HEK293T (cell line): ENCODE results near the gene MAD1L1.

Source experiments
- CTCF ChIA-PET: fragments of 350-600 bp; formaldehyde crosslinking; extraction: SDS; loops from one replicate; lab custom pipeline; 2021; ENCODE audit warnings: antibody characterized with exemption, inconsistent platforms; lab: Yijun Ruan, JAX
- POLR2A ChIA-PET: fragments of 350-600 bp; formaldehyde crosslinking; extraction: SDS; loops from one replicate; lab custom pipeline; 2020; ENCODE audit warnings: antibody characterized with exemption, inconsistent platforms; lab: Yijun Ruan, JAX
- DNase-seq: peaks from one replicate; pipeline ENCODE4 v3.0.0; 2012; ENCODE audit warnings: mixed read lengths; ENCODE audit errors: extremely low spot score
- ARNT ChIP-seq: fragments of 450-650 bp; IDR thresholded peaks from 2 replicates; pipeline ENCODE4 v1.6.1; 2017; ENCODE audit warnings: mild to moderate bottlenecking
- BHLHE40 ChIP-seq: fragments of 450-650 bp; IDR thresholded peaks from 2 replicates; pipeline ENCODE4 v1.6.1; 2016; ENCODE audit warnings: mild to moderate bottlenecking, moderate library complexity, borderline replicate concordance
- CTBP1 ChIP-seq: fragments of 450-650 bp; IDR thresholded peaks from 2 replicates; pipeline ENCODE4 v1.6.1; 2016; ENCODE audit warnings: borderline replicate concordance
- ELF4 ChIP-seq: fragments of 450-650 bp; IDR thresholded peaks from 2 replicates; pipeline ENCODE4 v1.6.1; 2017; ENCODE audit warnings: antibody characterized with exemption
- FOXA1 ChIP-seq: fragments of 450-650 bp; IDR thresholded peaks from 2 replicates; pipeline ENCODE4 v1.6.1; 2016; ENCODE audit warnings: mild to moderate bottlenecking
- FOXK2 ChIP-seq: fragments of 450-650 bp; IDR thresholded peaks from 2 replicates; pipeline ENCODE4 v1.6.1; 2016; ENCODE audit warnings: mild to moderate bottlenecking
- FOXM1 ChIP-seq: fragments of 450-650 bp; IDR thresholded peaks from 2 replicates; pipeline ENCODE4 v1.6.1; 2017; ENCODE audit warnings: mild to moderate bottlenecking, borderline replicate concordance
- HDGF ChIP-seq: fragments of 450-650 bp; IDR thresholded peaks from 2 replicates; pipeline ENCODE4 v1.6.1; 2017; ENCODE audit warnings: antibody characterized with exemption, borderline replicate concordance
- L3MBTL2 ChIP-seq: fragments of 450-650 bp; conservative IDR thresholded peaks from 2 replicates; pipeline ENCODE4 v1.6.1; 2016; ENCODE audit warnings: mild to moderate bottlenecking
- LEF1 ChIP-seq: fragments of 450-650 bp; IDR thresholded peaks from 2 replicates; pipeline ENCODE4 v1.6.1; 2017; ENCODE audit warnings: mild to moderate bottlenecking, borderline replicate concordance
- NFRKB ChIP-seq: fragments of 450-650 bp; IDR thresholded peaks from 2 replicates; pipeline ENCODE4 v1.6.1; 2016; ENCODE audit warnings: mild to moderate bottlenecking, moderate library complexity
- SP1 ChIP-seq: fragments of 450-650 bp; IDR thresholded peaks from 2 replicates; pipeline ENCODE4 v1.6.1; 2017
- SUZ12 ChIP-seq: fragments of 450-650 bp; IDR thresholded peaks from 2 replicates; pipeline ENCODE4 v1.6.1; 2016; ENCODE audit warnings: mild to moderate bottlenecking
- TARDBP ChIP-seq: fragments of 450-650 bp; IDR thresholded peaks from 2 replicates; pipeline ENCODE4 v1.6.1; 2016
- ZNF384 ChIP-seq: fragments of 450-650 bp; IDR thresholded peaks from 2 replicates; pipeline ENCODE4 v1.6.1; 2016
- TF ChIP-seq, protein P1 (sequence below): fragments of 450-650 bp; IDR thresholded peaks from 2 replicates; pipeline ENCODE4 v1.6.1; 2016

Gene MAD1L1

DNA sequence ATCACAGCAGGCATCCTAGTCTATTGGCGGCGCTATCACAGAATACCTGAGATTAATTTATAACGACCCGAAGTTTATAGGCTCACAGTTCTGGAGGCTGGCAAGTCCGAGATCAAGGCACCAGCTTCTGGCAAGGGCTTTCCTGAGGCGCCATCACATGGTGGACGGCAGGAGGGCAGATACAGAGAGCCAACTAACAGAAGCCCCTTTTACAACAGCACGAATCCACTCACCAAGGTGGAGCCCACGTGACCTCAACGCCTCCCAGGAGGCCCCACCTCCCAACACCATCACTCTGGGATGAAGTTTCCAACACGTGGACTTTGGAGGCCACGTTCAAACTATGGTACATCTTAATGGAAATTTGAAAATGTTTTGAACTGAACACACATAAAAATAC is 307.4 kb downstream of the MAD1L1 start:
- POLR2A ChIA-PET, result no interaction called here
- CTCF ChIA-PET, result interaction anchor here (0.5 kb wide), 1 partner anchor 82 kb away, joined by 3 read pairs; no protein-coding TSS in a partner anchor
- DNase-seq, result no peak
- TF ChIP-seq SUZ12 (no peak), ELF4 (no peak), NFRKB (no peak), CTBP1 (no peak), FOXK2 (no peak), ARNT (no peak), HDGF (no peak), FOXA1 (no peak), FOXM1 (no peak), TARDBP (no peak), LEF1 (no peak), BHLHE40 (no peak)

DNA sequence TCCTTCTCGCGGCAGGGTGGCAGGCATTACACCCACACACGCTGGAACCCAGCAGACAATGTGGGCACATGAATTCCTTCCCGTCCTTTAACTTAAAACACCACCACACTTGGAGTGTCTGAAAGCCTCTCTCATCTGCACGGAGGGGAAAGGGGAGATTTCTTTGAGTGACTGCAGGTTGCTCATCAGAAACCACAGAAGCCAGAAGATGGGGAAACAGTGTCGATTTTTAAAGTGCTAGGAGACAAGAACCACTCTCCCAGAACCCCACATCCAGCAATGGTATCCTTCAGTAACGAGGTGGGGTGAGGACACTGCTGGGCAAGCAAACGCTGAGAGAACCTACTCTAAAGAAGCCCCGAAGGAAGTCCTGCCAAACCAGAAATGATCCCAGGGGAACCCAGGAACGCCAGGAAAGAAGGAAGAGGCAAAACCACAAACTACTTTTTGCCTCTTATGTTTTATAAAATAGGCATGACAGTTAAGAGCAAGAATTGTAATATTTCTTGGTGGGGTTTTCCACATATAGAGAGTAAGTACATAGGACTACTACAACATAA is 308.4 kb downstream of the MAD1L1 start:
- TF ChIP-seq L3MBTL2 (no peak), NFRKB (no peak), CTBP1 (no peak), LEF1 (no peak), HDGF (no peak), ELF4 (no peak), SP1 (no peak), FOXA1 (no peak), FOXM1 (no peak), SUZ12 (no peak)
- TF ChIP-seq, protein P1, sequence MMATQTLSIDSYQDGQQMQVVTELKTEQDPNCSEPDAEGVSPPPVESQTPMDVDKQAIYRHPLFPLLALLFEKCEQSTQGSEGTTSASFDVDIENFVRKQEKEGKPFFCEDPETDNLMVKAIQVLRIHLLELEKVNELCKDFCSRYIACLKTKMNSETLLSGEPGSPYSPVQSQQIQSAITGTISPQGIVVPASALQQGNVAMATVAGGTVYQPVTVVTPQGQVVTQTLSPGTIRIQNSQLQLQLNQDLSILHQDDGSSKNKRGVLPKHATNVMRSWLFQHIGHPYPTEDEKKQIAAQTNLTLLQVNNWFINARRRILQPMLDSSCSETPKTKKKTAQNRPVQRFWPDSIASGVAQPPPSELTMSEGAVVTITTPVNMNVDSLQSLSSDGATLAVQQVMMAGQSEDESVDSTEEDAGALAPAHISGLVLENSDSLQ, result no peak
- CTCF ChIA-PET, result no interaction called here
- POLR2A ChIA-PET, result no interaction called here
- DNase-seq, result no peak

DNA sequence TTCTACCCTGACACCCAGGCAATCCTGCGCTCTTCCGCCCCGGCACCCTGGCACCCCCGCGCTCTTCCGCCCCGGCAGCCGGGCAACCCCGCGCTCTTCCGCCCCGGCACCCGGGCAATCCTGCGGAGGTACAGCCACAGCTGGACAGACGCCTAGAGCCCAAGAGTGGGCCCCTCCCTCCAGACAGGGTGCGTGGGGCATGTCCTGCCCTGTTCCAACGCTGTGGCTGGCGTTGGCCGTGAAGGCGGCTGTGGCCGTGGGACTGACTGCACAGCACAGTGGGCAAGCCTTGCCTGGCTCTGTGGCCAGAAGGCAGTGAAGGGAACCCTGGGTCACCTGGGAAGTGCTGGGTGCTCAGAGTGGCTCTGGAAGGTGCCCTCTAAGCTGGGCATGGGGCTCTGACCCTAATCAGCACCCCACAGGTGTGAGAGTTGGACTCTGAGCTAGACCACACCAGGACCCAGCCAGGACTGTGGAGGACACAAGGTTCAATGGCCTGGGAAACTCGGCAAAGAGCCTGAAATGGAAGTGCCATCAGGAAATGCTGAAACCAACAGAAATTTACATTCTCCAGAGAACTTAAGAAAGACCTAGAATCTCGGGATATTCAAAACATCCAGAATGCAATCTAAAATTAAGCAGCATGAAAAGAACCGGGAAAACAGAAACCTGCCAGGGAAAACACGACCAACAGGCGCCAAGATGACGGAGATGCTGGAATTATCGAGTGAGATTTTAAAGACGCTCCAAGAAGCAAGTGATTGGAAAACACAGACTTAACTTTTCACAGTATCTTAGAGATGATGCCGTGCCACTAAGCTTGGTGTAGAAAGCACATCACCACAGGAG is 309.1 kb downstream of the MAD1L1 start:
- CTCF ChIA-PET, result no interaction called here
- DNase-seq, result no peak

DNA sequence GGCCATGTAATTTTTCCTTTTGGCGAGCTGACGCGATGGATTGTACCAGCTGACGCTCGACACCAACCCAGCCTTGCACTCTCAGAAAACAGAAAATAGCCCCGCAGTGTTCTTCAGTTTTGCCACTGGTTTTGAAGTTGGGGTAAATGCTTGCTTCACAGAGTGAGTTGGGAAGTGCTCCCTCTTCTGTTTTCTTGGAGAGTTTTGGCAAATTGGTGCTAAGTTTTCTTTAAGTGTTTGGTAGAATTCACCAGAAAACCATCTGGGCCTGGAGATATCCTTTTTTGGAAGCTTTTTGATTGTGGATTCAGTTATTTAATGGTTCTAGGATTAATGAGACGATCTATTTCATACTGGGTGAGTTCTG is 309.9 kb downstream of the MAD1L1 start:
- ChIA-PET CTCF (no interaction called here), POLR2A (no interaction called here)
- TF ChIP-seq BHLHE40 (no peak), FOXK2 (no peak), FOXA1 (no peak), CTBP1 (no peak), HDGF (no peak), FOXM1 (no peak), NFRKB (no peak), SUZ12 (no peak), ZNF384 (no peak), ARNT (no peak), LEF1 (no peak), SP1 (no peak), TARDBP (no peak), ELF4 (no peak), L3MBTL2 (no peak)
- TF ChIP-seq, protein P1, result no peak
- no peak for DNase-seq

More for the DNA sequence above, 309.1 kb downstream of the MAD1L1 start:
- POLR2A ChIA-PET, result no interaction called here
- TF ChIP-seq FOXA1 (no peak), HDGF (no peak), SP1 (no peak), ZNF384 (no peak), CTBP1 (no peak), LEF1 (no peak), FOXK2 (no peak), BHLHE40 (no peak), L3MBTL2 (no peak)

DNA sequence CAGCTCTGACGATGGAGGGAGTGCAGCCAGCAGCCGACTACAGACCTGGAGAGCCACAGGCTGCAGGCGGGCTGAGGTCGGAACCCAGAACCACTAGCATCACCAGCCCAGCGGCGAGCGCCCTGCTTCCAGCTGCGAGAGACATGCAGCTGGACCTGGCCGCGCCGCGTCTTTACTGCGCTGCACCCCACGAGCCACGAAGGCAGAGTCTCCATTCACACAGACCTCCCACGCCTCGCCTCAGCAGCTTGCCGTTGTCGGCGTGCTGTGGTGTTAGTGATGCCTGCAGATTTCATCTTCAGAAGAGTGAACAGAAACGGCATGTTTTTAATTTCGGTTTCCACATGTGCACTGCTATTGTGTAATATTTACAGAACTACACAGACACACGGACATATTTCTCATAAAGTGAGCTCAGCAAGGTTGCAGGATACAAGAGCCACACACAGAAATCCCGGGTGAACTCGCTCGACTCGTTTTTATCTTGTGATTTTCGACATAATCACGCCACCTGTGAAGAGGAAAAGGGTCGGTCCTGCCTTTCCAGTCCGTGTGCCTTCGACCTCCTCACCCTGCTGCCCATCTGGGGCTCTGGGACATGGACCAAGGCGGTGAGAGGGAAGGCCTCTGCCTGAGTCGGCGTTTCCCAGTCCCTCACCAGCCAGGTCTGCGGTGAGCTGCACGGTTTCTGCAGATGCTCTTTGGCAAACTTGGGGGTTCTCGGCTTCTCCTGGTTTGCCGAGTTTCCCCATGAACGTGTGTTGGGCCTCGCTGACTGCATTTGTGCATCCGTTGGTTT is 310.5 kb downstream of the MAD1L1 start:
- no peak for TF ChIP-seq TARDBP
- no peak for TF ChIP-seq NFRKB
- DNase-seq, result no peak
- ChIA-PET POLR2A (no interaction called here), CTCF (no interaction called here)

DNA sequence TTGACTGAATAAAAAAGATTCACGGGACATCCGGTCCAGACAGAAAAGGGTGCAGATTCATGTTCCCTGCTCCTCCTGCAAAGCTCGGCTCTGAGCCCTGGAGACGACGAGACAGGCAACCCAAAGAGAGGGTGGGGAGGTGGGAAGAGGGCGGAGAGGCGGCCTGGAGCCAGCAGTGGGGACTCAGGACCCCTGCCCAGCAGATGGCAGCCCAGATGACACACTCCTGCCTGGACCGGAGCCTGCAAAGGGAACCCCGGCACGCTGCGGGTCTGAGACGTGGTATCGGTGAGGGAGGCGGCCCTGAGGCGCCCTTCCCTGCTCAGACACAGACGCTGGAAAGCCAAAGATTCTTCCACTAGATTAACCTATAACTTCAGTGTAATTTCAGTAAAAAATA is 311.9 kb downstream of the MAD1L1 start:
- ChIA-PET POLR2A (no interaction called here), CTCF (no interaction called here)
- TF ChIP-seq ZNF384, result no peak
- no peak for TF ChIP-seq L3MBTL2
- no peak for TF ChIP-seq SUZ12
- no peak for TF ChIP-seq FOXA1
- no peak for TF ChIP-seq ELF4
- TF ChIP-seq ARNT, result no peak
- no peak for TF ChIP-seq CTBP1
- no peak for TF ChIP-seq FOXK2
- TF ChIP-seq FOXM1, result no peak
- TF ChIP-seq, protein P1, result no peak
- no peak for TF ChIP-seq NFRKB
- TF ChIP-seq HDGF, result no peak
- no peak for TF ChIP-seq TARDBP
- no peak for TF ChIP-seq BHLHE40
- TF ChIP-seq LEF1, result no peak
- TF ChIP-seq SP1, result no peak

More for the DNA sequence above, 311.9 kb downstream of the MAD1L1 start:
- no peak for DNase-seq
